Measurements from ENCODE around the gene PRODH.
"Not testable (repeated sequence)": the region's sequence is repeated elsewhere in the genome, so short reads cannot be mapped to it uniquely, and the experiment has no call there.

PRODH gene

DNA sequence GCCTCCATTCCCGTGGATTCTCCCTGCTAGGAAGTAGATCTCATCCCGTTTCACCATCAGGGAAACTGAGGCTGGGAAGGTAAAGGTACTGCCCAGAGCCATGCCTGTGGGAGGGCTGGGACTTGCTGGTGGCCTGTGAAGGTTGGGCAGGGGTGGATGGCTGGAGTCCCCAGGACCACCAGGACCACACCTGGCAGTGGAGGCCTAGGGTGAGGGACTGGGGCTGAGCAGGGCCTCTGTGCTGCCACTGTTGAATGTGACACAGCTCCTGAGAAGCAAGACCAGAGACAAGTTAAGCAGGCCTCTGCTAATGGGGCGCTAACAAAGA is 26.2 kb upstream of the PRODH start:
- Histone ChIP-seq H3K27me3 (ENCODE audit: insufficient read depth, low read depth) (peaks cover 11% of the 10 kb centered on the region; the same call in 1 of the 2 replicates), H3K79me2 (ENCODE audit: insufficient read depth, low read depth) (no peaks in the 10 kb centered on the region), H3K4me3 (IDR thresholded peaks at IDR 0.05; ENCODE audit: insufficient read depth, low read depth, low read length) (no peak overlapping the region), H3K36me3 (ENCODE audit: insufficient read depth) (no peaks in the 10 kb centered on the region), H2AFZ (ENCODE audit: low read depth) (no peak overlapping the region), H3K4me2 (no peak overlapping the region), H3K9ac (no peak overlapping the region), H3K27ac (no peak overlapping the region), H3K4me1 (ENCODE audit: low read depth, poor library complexity, severe bottlenecking) (no peaks in the 10 kb centered on the region), H4K20me1 (ENCODE audit: insufficient read depth) (no peaks in the 10 kb centered on the region)
- TF ChIP-seq, protein P1, sequence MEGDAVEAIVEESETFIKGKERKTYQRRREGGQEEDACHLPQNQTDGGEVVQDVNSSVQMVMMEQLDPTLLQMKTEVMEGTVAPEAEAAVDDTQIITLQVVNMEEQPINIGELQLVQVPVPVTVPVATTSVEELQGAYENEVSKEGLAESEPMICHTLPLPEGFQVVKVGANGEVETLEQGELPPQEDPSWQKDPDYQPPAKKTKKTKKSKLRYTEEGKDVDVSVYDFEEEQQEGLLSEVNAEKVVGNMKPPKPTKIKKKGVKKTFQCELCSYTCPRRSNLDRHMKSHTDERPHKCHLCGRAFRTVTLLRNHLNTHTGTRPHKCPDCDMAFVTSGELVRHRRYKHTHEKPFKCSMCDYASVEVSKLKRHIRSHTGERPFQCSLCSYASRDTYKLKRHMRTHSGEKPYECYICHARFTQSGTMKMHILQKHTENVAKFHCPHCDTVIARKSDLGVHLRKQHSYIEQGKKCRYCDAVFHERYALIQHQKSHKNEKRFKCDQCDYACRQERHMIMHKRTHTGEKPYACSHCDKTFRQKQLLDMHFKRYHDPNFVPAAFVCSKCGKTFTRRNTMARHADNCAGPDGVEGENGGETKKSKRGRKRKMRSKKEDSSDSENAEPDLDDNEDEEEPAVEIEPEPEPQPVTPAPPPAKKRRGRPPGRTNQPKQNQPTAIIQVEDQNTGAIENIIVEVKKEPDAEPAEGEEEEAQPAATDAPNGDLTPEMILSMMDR (conservative IDR thresholded peaks at IDR 0.05; ENCODE audit: low read depth, low read length) = no peak

DNA sequence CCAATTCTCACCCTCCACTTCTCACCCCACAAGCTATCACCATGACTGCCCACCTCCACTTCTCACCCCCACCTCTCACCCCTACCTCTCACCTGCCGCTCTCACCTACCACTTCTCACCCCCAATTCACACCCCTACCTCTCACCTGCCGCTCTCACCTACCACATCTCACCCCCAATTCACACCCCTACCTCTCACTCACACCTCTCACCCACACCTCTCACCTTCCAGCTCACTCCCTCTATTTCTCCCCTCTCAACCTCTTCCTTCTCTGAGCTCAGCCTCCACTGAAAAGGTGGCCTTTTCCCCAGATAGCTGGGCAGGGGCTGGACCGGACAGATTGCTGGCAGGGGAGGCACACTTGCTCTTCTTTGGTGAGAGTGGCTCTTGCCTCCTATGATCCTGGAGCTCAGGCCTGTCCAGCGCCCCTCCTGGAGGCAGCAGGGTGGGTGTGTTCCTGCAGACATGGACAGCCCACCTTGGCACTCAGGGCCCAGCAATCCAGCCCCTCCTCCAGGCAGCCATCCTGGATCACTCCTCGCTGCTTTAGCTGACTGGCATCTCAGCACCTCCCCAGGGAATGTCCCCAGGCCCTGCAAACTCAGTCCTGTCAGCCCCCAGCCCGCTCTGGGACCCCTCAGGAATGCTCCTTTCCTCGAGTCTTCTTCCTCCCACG is 25.7 kb upstream of the PRODH start:
- H3K4me2 ChIP-seq; H3K36me3 ChIP-seq (ENCODE audit: insufficient read depth); H3K27ac ChIP-seq; H2AFZ ChIP-seq (ENCODE audit: low read depth); H3K4me3 ChIP-seq (IDR thresholded peaks at IDR 0.05; ENCODE audit: insufficient read depth, low read depth, low read length); H3K9ac ChIP-seq; H4K20me1 ChIP-seq (ENCODE audit: insufficient read depth); H3K79me2 ChIP-seq (ENCODE audit: insufficient read depth, low read depth); H3K4me1 ChIP-seq (ENCODE audit: low read depth, poor library complexity, severe bottlenecking): not testable (repeated sequence)
- H3K27me3 ChIP-seq (ENCODE audit: insufficient read depth, low read depth) = peaks cover 16% of the 10 kb centered on the region

DNA sequence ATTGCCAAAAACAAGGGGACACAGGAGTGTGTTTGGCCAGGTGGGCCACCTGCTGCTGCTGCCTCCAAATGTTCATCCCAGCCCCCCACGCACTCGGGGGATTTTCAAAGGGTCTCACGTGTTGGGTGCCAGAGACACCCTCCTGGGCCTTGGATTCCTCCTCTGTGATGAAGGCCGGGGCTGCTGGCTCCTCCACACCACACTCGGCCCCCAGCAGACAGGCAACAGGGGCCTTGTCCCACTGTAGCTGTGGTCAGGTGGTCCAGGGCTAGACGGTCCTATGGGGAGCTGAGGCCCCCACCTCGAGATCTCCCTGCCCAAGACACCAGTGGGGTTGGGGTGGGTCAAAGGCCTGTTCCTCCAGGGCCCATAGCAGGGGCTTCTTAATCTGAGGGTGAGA is 25.1 kb upstream of the PRODH start:
- H3K4me2 ChIP-seq; H3K27ac ChIP-seq; H3K9ac ChIP-seq; H3K36me3 ChIP-seq (ENCODE audit: insufficient read depth); H3K79me2 ChIP-seq (ENCODE audit: insufficient read depth, low read depth); H3K4me3 ChIP-seq (IDR thresholded peaks at IDR 0.05; ENCODE audit: insufficient read depth, low read depth, low read length); H2AFZ ChIP-seq (ENCODE audit: low read depth); H4K20me1 ChIP-seq (ENCODE audit: insufficient read depth); H3K4me1 ChIP-seq (ENCODE audit: low read depth, poor library complexity, severe bottlenecking): not testable (repeated sequence)
- peaks cover 21% of the 10 kb centered on the region for H3K27me3 ChIP-seq (ENCODE audit: insufficient read depth, low read depth)

DNA sequence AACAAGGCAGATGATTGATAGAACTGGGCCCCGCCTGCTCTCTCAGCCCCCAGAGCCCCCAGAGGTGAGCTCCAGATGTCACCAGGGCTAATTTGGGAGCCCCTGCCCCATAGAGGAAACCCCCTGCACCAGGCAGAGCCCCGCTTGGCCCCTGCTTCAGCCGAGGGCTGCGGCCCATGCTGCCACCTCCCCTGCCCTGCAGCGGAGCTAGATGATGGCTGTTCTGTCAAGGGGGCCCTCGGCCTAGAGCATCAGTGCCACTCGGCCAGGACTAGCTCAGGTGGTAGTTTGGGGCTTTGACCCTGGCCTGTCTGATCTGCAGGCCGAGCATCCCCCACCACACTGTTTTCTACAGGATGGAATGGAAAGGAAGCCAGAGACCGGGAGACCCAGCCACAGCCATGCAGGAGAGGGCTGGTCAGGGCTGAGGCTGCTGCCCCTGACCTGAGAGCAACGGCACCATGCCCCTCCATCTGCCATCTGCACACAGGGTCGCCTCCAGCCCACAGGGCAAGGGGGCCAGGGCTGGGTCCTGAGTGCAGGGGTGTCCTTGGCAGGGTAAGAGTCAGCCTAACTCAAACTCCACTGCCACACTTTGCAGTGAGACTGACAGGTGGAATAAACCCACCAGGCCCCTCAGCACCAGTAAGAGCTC is 24.2 kb upstream of the PRODH start:
- not testable (repeated sequence) for H3K4me1 ChIP-seq (ENCODE audit: low read depth, poor library complexity, severe bottlenecking); H3K36me3 ChIP-seq (ENCODE audit: insufficient read depth); H4K20me1 ChIP-seq (ENCODE audit: insufficient read depth); H3K4me2 ChIP-seq; H3K27ac ChIP-seq; H3K9ac ChIP-seq; H3K79me2 ChIP-seq (ENCODE audit: insufficient read depth, low read depth); H3K4me3 ChIP-seq (IDR thresholded peaks at IDR 0.05; ENCODE audit: insufficient read depth, low read depth, low read length); H2AFZ ChIP-seq (ENCODE audit: low read depth)
- H3K27me3 ChIP-seq (ENCODE audit: insufficient read depth, low read depth) = peaks cover 28% of the 10 kb centered on the region

DNA sequence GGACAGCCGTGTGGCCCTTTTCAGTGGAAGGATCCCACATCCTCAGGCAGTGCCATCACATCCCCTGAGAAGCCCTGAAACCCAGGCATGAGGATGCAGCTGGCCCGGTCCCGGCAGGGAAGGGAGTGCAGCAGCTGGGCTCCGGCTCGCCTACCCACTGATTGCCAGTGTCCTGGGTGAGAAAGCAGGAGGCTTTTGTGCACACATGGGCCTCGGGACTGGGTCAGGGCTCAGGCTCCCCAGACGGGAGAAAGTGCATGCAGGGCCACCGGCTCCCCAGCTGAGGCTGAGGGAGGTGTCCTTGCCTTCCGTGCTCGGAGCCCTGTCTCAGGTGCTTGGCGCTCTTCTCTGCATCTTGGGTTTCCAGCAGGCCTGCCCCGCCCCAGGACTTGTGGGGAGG is 23.6 kb upstream of the PRODH start:
- not testable (repeated sequence) for H3K36me3 ChIP-seq (ENCODE audit: insufficient read depth); H3K9ac ChIP-seq; H4K20me1 ChIP-seq (ENCODE audit: insufficient read depth); H3K4me3 ChIP-seq (IDR thresholded peaks at IDR 0.05; ENCODE audit: insufficient read depth, low read depth, low read length); H3K4me2 ChIP-seq; H3K27ac ChIP-seq; H3K4me1 ChIP-seq (ENCODE audit: low read depth, poor library complexity, severe bottlenecking); H2AFZ ChIP-seq (ENCODE audit: low read depth); H3K79me2 ChIP-seq (ENCODE audit: insufficient read depth, low read depth)
- H3K27me3 ChIP-seq (ENCODE audit: insufficient read depth, low read depth) = peaks cover 28% of the 10 kb centered on the region

DNA sequence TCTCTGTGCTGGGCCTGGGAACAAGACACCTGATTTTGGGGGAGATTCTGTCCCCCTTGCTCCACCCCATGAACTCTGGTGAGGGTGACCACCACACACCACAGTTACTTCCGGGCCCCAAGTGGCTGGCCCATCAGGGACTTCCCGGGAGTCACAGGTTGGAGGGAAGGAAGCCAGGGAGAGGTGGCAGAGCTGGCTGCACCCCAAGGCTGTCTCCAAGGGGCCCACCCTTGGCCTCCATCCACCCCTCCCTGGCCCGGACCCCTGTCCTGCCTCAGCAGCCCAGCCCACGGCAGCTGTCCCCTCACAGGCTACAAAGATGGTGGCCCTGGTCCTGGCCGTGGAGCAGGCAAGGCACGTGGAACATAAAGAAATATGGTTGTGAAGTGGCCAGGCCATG is 23.2 kb upstream of the PRODH start:
- H3K4me3 ChIP-seq (IDR thresholded peaks at IDR 0.05; ENCODE audit: insufficient read depth, low read depth, low read length); H3K9ac ChIP-seq; H3K27ac ChIP-seq; H3K4me1 ChIP-seq (ENCODE audit: low read depth, poor library complexity, severe bottlenecking); H2AFZ ChIP-seq (ENCODE audit: low read depth); H3K79me2 ChIP-seq (ENCODE audit: insufficient read depth, low read depth); H3K36me3 ChIP-seq (ENCODE audit: insufficient read depth); H4K20me1 ChIP-seq (ENCODE audit: insufficient read depth); H3K4me2 ChIP-seq: not testable (repeated sequence)
- H3K27me3 ChIP-seq (ENCODE audit: insufficient read depth, low read depth) = peaks cover 28% of the 10 kb centered on the region

DNA sequence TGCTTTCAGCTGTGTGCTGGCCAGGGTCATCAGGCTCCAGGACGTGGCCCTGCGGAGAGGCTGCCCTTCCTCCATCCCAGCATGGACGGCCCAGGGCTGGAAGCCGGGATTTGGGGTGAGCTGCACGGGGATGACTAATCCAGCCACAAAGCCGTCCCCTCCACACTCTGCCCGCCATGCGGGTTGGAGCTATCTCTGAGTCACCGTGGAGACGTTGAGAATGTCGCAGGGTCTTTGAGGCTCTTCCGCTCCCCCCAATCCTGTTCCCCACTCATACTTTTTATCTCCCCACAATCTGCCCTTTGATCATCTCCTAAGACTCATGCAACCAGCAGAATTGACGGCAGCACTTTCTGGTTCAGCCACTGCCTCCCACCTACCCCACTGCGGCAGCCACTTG is 22.6 kb upstream of the PRODH start:
- not testable (repeated sequence) for H3K4me3 ChIP-seq (IDR thresholded peaks at IDR 0.05; ENCODE audit: insufficient read depth, low read depth, low read length); H3K4me1 ChIP-seq (ENCODE audit: low read depth, poor library complexity, severe bottlenecking); H4K20me1 ChIP-seq (ENCODE audit: insufficient read depth); H3K4me2 ChIP-seq; H3K9ac ChIP-seq; H3K36me3 ChIP-seq (ENCODE audit: insufficient read depth); H2AFZ ChIP-seq (ENCODE audit: low read depth); H3K79me2 ChIP-seq (ENCODE audit: insufficient read depth, low read depth); H3K27ac ChIP-seq
- H3K27me3 ChIP-seq (ENCODE audit: insufficient read depth, low read depth) = peaks cover 28% of the 10 kb centered on the region

DNA sequence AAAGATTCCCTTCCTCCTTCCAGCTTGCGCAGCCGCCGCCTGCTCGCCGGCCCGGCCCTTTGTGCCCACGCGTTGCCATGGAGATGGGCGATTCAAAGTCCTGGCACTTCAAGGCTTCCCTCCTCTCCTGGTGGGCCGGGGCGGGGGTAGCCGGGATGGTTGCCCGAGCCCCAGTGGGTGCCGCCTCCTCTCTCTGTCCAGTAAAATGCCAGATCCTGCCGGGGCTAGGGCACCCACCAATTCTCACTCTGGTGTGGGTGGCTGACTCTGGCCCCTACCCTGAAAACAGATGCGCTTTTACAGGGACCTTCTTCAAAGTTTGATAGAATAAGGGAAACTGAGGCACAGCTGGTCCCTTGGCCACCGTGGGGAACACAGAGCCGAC is 22.2 kb upstream of the PRODH start:
- not testable (repeated sequence) for H3K4me3 ChIP-seq (IDR thresholded peaks at IDR 0.05; ENCODE audit: insufficient read depth, low read depth, low read length); H3K36me3 ChIP-seq (ENCODE audit: insufficient read depth); H3K4me2 ChIP-seq; H3K4me1 ChIP-seq (ENCODE audit: low read depth, poor library complexity, severe bottlenecking); H2AFZ ChIP-seq (ENCODE audit: low read depth); H3K27ac ChIP-seq; H3K9ac ChIP-seq; H3K79me2 ChIP-seq (ENCODE audit: insufficient read depth, low read depth); H4K20me1 ChIP-seq (ENCODE audit: insufficient read depth)
- H3K27me3 ChIP-seq (ENCODE audit: insufficient read depth, low read depth) = peaks cover 28% of the 10 kb centered on the region

DNA sequence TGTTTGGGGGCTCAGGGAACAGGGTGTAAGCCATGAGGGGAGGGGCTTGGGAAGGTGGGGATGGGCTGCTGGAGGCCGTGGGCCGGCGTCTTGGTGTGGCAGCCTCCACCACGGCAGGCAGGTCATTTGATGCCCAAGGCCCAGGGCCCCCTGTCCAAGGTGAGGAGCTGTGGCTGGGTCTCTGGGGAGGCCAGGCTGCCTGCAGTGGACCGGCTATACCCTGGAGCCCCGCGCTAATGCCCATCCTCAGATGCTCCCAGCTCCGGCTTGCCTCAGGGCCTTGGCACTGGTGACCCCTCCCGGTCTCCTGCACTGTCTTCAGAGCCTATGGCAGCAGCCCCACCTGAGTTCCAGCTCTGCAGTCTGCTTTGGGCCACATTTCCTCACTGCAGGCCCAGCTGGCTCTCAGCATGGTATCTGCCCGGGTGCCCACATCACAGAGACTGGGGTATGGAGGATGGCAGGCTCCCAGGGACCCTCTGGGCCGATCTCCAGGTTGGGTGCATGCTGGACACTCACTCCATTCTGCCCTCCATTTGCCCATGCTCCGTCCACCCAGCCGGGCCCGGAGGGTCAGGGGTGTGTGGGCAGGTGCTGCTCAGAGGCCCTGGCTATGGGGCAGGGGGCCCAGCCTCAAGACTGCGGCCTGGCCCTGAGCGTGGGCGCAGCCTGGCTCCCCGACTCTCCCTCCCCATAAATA is 21.7 kb upstream of the PRODH start:
- H3K4me3 ChIP-seq (IDR thresholded peaks at IDR 0.05; ENCODE audit: insufficient read depth, low read depth, low read length); H3K27ac ChIP-seq; H2AFZ ChIP-seq (ENCODE audit: low read depth); H3K4me1 ChIP-seq (ENCODE audit: low read depth, poor library complexity, severe bottlenecking); H3K36me3 ChIP-seq (ENCODE audit: insufficient read depth); H3K9ac ChIP-seq; H3K79me2 ChIP-seq (ENCODE audit: insufficient read depth, low read depth); H4K20me1 ChIP-seq (ENCODE audit: insufficient read depth); H3K4me2 ChIP-seq: not testable (repeated sequence)
- peaks cover 28% of the 10 kb centered on the region for H3K27me3 ChIP-seq (ENCODE audit: insufficient read depth, low read depth)
